ENCODE measurements around the gene HIGD1B.

The HIGD1B gene

DNA sequence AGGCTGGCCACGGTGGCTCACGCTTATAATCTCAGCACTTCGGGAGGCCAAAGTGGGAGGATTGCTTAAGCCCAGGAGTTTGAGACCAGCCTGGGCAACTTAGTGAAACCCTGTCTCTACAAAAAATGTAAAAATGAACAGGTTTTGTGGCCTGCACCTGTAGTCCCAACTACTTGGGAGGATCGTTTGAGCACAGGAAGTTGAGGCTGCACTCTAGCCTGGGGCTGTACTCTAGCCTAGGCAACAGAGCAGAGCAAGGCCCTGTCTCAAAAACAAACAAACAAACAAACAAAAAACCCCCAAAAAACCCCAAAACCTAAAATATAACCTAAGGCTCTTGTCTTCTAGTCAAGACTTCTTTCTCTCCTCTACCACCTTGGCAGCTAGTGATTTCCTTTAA is 7.4 kb upstream of the HIGD1B start:
- FAIRE-seq, result no peak

DNA sequence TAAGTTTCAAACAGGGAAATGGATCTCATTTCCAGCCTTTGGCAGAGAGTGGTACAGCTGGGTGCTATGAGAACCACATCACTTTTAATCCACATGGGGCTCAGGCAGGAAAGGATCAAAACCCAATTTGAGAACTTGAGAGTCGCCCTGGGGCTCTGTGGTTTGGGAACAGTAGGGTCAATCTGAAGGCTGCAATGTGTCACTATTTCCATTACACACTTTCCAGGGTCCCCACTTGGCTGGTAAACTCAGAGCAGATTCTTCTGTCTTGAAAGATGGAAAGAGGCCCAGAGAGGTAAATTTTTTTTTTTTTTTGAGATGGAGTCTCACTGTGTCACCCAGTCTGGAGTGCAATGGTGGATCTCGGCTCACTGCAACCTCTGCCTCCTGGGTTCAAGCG is 6.7 kb upstream of the HIGD1B start:
- no peak for FAIRE-seq

DNA sequence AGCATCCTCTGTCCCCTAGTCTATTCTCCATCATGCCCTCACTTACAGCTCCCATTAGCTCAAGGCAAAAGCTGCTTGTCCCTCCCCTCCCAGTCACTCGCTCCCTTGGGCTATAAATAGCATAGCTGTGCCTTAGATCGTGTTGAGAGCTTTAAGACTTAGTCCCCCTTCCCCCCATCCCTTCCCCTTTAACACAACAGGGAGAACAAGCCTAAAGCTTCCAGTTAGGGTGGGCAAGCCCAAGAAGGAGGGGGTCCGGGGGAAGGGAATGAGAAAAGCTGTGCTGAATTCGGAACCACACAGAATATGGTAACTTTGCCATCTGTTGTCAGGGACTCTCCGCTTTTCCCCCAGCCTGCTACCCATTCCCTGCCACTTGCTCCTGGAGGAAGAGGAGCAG is 4.9 kb upstream of the HIGD1B start:
- FAIRE-seq, result no peak

DNA sequence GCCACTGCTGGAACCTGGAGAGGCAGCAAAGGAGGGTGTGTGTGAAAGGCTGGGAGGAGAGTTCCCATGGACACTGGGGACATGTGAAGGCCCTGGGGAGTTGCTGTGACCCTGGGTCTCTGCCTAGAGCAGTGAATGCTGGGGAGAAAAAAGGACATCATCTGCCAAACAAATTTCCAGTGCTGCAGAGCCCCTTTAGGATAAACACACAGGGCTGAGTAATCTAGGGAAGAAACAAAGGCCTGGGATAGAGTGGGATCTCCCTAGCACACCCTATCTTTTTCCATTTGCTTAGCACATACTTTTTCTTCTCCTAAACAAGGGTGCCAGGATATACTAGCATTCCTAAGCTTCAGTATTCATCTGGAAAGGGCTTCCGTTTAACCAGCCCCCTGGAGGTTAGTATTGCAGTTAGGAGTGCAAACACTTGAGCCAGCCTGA is 3.3 kb upstream of the HIGD1B start:
- FAIRE-seq, result no peak

DNA sequence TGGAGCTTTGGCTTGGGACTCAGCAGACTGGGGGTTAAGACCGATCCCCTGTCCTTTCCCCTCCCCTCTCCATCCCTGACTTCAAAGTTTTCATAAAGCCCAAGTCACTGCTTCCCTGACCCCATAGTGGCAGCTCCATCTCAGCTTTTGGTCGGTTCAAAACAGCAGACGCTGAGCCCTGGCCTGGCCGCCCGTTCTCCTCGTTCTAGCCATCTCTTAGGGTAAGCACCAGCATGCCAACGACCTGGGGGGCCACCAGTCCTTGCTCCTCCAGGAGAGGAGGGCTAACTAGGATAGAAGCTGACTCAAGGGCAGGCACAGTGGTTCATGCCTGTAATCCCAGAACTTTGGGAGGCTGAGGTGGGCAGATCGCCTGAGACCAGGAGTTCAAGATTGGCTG is 1.5 kb upstream of the HIGD1B start:
- FAIRE-seq, result no peak

DNA sequence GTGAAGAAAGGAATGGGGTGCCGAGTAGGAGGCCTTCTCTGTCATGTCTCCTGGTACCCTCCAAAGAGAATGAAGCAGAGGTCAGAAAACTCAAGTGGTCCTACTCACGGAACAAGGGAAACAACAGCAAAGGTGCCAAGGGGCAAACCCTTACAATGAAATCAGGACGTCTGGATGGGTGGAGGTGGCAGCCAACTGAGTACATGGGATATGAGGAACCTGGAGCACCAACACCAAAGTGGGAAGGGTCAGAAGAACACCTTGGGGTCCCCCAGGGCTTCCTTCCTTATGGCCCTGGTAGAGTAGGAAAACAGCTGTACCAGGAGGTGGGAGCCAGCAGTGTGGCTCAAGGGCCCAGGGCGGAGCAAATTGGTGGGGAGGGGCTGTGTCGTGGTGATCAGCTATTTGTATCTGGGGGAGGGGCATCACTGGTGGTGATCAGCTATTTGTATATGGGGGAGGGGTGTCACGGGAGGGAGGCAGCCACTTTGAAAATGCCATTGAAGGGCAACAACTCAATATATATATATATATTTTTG is 643 bp downstream of the HIGD1B start:
- FAIRE-seq, result no peak

DNA sequence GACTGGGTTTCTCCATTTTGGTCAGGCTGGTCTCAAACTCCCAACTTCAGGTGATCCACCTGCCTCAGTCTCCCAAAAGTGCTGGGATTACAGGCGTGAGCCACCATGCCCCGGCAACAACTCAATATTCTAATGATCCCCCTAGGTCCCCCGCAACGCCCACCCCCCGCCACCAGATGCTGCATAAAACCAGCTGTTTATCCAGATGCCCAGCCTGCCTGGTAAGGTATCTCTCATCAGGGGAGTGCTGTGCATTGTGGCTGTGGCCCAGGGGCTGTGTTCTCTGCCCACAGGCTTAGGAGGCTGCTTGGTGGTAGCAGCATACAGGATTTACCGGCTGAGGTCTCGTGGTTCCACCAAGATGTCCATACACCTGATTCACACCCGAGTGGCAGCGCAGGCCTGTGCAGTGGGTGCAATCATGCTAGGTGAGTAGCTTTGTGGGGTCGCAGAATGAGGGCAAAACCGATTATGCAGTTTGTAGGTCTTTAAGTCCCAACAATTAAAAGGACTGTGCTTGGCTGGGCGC is 1.3 kb downstream of the HIGD1B start:
- FAIRE-seq, result no peak

DNA sequence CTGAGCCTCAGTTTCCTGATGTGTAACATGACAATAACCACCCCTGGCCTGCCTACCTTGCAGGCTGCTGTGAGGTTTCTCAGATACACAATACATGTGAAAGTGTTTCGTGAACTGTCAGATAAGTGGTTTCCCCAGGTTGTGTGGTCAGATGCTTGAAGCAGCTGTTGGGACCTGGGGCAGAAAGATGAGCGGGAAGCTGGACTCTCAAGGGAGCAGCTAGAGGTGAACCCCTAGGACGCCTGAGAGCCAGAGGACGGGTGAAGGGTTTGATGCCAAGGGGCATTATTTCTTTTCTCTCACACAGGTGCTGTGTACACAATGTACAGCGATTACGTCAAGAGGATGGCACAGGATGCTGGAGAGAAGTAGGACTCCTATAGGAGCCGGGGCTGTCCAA is 2.3 kb downstream of the HIGD1B start:
- FAIRE-seq, result no peak

DNA sequence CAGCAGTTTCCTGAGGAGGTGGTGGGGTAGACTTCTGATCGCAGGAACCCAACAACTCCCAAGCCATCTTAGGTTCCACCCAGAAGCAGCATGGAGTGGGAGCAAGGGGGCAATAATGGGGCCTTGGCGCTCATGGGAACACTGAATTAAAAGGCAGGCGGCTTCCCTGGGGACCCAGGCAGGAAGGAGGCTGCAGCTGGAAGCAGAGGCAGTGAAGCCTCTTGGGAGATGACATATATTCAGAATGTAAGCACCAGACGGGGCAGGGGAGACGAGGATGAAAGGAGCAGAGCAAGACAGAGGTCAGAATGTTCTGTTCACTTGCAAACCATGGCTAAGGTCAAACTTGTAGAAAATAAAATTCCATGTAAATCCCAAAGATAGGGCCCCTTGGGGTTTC is 2.9 kb downstream of the HIGD1B start:
- FAIRE-seq, result no peak

DNA sequence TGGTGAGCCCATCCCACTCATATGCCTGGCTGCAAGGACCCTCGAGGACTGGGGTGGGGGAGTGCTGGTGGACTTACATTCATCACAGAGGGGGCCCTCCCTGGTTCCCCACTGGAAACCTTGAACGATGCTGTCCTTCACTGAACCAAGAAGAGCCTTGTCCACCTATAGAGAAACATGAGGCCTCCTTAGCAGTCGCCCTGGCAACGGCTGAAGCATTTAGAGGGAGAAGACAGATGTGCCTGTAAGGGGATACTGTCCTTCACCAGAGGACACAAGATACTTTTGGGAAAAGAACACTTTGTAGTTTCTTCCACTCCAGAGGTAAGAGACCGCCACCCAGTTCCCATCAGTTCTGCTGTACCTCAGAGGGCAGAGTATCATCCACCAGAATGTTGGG is 6.5 kb downstream of the HIGD1B start:
- FAIRE-seq, result no peak

DNA sequence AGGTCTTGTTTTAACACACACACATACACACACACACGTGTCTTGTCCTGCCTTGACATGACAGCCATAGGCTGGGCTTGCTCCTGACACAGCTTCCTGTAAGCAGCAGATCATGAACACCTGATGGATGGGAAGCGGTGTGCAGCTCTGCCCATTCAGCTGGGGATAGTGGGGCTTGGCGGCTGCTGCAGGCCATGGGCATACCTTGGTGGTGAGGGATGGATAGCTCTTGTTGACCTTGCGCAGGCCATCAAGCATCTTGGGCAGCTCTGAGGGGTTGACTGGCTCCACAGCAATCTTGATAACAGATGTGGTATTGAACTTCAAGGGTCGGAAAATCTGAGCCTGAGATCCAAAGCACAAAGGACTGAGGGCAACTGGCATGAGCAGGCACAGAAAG is 12.0 kb downstream of the HIGD1B start:
- FAIRE-seq, result no peak

DNA sequence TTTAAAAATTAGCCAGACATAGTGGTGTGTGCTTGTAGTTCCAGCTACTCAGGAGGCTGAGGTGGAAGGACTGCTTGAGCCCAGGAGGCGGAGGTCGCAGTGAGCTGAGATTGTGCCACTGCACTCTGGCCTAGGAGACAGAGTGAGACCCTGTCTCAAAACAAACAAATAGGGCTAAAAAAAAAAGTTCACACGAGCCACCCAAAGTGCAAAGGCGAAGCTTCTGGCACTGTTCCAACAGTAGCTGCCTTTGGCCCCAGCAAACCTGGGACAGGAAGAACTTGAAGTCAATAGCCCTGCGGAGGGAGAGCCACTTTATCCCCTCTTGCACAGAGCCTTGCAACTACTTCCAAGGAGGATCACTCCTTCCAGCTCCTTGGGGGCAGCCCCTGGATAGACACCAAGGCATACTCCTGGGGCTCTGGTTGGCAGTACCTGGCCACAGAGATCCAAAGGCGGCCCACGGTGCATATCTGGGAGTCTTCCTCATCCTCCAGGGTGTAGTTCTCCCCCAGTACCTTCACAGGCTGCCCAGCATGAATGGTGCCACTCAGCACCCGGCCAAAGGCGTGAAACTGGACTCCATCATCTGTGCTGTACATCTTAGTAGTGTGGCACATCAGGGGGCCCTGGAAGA is 14.7 kb downstream of the HIGD1B start:
- no peak for FAIRE-seq

DNA sequence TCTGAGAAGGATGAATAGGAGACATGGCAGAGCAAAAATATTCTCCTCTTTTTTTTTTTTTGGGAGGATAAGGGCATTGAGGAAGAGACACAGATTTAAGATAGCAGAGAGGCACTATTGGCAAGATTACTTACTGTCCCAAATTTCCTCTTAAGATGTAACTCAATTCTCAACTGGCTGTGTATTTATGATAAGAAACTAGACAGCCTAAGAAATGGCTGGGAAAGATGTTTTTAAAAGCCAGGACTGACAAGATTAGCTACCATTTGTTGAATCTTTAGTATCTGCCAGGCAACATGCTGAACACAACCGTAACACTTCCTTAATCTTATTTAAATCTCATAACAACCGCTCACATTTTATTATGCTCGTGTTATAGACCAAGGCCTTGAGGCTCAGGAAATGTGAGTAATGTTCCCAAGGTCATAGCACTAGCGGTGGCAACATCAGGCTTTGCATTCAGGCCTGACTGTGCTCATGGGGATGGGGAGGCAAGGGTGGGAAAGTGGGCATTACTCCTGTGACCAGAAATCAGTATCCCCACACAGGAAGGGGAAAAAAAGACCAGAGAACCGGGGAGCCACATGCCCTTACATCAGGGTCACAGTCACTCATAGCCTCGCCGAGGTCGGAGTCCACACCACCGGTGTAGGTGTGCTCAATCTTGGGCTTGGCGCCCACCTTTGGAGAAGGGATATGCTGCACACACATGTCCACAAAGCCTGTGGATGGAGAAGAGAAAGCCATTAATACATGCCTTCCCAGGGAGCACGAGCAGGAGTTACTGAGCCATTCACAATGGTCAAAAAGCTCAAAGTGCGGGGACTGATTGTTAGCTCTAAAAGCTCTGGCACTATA is 15.6 kb downstream of the HIGD1B start:
- no peak for FAIRE-seq

DNA sequence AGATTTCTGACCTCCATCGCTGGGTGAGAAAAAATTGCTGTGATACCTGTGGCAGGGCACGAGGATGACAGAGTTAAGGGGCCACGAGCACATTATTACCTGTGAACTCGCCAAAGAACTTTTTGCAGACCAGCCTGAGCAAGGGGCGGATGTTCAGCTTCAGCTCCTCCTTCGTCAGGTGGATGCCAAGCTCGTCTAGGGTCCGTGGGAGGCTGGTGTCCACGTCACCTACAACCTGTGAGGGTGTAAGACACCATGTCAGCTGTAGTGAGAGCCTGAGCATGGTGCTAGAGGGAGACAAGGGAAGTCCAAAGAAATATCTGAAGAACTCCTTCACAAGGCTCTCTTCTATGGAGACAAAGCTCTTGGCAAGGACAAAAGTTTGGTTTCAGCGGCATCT is 17.1 kb downstream of the HIGD1B start:
- FAIRE-seq, result no peak

DNA sequence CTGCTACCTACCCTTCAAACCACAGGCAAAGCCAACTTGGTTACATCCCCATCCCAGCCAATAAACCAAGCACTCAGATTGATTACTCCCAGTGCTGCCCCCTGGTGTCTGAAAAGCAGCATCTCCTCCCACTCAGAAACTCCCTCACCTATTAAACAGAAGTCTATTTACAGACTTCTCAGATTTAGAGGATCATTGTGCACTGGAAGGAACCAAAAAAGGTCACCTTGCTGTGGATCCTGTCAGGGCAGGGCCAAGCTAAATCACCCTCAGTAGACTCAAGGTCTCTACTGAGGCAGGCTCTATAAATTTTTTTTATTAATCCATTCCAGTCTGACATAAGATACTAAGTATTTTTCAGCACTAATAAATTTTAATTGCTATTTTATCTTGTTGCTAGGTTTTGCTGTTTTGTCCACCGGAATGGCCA is 17.6 kb downstream of the HIGD1B start:
- no peak for FAIRE-seq

DNA sequence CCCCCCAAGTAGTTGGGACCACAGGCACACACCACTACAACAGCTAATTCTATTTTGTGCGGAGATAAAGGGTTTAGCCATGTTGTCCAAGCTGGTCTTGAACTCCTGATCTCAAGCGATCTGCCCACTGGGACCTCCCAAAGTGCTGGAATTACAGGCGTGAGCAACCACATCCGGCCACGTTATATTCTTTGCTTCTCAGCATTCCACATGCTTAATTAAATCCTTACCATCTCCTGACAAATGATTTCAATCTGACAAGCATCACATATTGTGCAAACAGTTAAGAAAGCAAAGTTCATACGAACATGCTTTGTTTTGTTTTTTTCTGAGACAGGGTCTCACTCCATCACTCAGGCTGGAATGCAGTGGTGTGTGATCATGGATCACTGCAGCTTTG is 18.2 kb downstream of the HIGD1B start:
- no peak for FAIRE-seq

DNA sequence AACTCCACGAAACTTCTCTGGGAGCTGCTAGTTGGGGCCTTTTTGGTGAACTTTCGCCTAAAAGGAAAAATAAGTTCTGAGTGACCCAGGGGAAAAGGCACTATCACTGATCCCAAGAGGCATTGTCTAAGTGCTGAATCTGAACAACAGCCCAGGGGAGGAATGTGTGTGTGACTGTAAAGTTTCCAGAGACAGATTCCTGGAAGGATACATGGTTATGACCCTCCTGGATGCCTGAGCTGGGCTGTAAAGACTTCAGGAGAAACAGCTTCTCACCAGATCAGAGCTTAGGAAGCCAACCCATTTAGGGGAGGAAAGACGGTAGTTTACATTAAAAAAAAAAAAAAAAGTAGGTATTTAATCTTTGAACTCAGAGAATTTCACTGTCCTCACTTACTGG is 20.2 kb downstream of the HIGD1B start:
- no peak for FAIRE-seq

DNA sequence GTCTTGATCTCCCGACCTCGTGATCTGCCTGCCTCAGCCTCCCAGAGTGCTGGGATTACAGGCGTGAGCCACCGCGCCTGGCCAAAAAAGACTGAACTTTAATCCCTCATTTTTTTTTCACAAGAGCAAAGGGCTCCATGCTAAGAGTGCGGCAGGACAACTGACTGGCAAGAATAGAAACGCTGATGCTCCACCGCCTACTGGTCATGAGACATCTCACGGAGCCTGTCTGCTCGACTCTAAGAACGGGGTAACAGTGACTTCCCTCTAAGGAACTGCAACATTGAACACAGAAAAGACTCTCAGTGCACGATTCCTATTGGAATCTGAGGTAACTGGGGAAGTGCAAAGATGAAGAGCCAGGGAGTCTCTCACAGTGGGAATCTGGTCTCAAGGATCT is 23.9 kb downstream of the HIGD1B start:
- FAIRE-seq, result no peak

DNA sequence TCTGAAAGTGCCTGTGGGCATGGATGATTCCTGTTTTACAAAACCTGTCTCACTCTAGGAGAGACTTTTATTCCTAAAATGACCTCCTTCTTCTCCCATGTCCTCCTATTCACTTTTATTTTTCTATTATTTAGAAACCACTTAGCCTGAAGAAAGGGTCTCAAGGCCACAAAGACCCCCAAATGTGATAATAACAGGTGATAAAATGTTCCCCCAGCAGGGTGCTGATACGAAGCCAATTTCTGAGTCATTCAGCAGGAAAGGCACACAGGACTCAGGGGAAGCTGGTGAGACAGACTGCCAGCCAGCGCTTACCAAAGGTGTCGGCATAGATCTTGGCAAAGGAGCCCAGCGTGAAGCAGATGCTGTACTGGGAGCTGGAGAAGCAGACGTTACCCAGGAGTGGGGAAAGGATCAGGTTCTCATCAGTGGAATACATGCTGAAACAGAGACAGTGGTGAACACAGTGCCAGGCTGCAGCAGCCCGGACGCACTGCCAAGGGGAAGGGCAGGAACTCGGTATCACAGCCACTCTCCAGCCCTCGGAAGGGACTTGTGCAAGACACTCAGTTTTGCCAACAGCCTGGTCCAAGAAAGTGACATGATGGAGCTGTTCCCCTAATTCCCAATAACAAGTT is 24.6 kb downstream of the HIGD1B start:
- FAIRE-seq, result no peak

DNA sequence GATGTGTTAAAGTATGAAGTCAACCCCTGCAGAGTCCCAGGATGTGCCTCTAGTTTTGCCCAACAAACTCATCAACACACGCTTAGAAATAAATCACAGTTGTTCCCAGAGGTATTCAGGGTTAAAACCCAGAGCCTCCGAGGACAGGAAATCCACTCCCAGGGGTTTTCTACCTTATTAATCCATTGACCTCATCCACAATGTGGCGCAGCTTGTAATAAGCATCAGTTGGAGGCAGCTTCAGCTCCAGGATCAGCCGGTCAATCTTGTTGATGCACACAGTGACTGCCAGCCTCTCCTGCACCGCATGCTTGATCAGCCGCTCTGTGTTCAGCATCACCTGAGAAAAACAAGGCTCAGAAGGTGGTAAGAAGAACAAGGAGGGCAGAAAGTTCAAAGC is 28.1 kb downstream of the HIGD1B start:
- no peak for FAIRE-seq

DNA sequence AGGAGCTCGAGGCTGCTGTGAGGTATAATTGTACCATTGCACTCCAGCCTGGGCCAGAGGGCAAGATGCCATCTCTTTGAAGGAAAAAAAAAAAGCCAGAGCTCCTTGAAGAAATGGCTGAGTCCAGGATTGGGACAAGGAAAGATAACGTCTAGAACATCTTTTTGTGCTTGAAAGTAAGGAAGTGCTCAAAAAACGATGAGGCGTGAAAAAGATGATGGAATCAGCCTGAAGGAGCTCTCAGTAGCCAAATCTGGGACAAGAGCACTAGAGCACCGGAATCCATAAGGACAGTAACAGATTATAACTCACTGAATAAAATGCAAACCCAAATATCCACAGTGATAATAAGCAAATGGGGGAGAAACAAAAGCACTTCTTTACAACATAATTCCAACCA is 29.4 kb downstream of the HIGD1B start:
- FAIRE-seq, result no peak

DNA sequence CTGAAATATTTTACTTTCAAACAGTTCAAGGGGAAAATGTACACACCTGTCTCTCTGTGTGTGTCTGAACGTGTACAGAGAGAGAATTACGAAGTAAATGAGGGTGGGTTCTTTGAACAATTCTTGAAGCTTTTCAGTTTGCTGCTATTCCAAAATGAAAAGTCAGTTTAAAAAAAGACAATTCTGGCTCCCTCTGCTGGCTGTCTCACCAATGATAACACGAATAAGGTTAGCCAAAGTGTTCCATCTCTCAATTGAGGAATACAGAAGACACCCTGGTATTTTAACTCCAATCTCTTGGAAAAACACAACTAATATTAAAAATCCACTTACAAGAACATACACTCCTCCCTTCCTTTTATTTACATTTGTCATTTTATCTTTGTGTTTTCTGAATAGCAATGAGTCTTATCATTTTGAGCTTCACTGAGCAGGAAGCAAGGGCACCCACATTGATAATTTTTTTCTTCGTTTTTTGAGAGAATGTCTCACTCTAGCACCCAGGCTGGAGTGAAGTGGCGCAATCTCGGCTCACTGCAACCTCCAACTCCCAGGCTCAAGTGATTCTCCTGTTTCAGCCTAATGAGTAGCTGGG is 31.0 kb downstream of the HIGD1B start:
- FAIRE-seq, result peak; percentile 83

DNA sequence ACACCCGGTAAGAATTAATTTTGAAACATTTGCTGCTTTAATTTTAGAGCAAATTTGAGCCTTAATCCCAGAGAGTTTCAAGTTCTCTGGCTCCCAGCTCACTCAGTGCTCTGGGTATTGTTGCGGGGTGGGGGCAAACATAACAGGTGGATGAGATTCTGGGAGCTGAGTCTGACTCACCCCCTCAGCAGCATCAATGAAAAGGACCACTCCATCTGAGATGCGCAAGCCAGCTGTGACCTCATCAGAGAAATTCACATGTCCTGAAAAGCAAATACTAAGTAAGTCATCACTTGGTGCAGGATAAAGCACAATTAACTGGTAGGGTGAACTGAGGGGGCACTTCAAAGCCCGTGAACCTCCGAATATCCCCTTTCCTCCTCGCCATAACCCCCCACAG is 31.7 kb downstream of the HIGD1B start:
- FAIRE-seq, result no peak
